HG03108 (cell line): ENCODE measurements around the gene SCARB1.

ENCODE experiments used
- ATAC-seq: cut with Tn5 transposase; IDR thresholded peaks from one replicate; pipeline ENCODE4 v1.9.1; 2021; ENCODE audit warnings: moderate library complexity; ENCODE audit not compliant: unreplicated experiment

SCARB1 gene

GRCh38 chr12:124844411-124845397, 19.0 kb downstream of the SCARB1 start:
- no peak for ATAC-seq

- ATAC-seq: no peak
Measured at GRCh38 chr12:124842800-124843510, 20.7 kb downstream of the SCARB1 start.

DNA sequence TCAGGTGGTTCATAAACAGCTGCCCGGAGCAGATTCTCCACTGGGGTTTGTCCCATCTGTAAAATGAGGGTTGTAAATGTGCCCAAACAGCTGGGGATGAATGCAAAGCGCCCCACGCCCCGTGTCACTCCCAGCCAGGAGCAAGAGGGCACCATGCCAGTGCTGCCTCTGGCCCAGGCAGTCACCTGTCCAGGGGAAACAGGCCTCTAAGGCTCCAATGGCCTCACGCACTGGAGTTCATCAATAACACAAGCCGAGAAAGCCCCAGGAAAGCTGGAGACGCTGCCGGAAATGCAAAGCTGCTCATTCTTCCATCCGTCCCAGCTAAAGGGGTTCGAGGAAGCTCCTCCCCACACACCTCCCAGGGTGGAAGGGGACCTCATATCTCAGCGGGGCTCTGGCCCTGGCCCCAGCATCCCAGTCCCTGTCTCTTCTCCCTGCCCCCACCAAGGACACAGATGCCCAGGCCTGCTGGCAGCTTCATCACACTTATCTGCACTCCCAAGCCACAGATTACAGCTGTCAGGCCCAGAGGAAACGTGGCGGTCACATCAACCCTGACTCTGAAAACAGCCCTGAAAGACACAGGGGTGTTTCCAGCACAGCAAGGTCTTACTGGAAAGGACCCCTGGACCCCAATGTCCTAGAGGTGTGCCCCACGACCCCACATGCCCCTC, 21.5 kb downstream of the SCARB1 start:
- ATAC-seq: no peak

DNA sequence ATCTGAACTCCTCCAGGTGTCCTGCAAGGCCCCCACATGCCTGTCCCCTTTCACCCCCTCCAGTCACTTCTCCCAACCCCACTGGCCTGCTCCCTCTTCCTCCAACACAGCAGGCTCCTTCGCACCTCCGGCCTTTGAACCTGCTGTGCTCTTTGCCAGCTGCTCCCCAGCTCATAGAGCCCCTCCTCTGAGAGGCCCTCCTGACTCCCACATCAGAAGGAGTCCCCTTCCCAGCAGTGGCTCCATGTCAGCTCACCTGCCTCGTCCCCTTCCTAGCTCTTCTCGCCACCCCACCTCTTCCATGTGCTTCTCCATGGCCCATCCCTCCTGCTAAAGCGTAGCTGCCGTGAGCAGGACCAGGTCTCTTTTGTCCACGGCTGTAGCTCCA, 22.1 kb downstream of the SCARB1 start:
- no peak for ATAC-seq

- ATAC-seq: no peak
Measured at GRCh38 chr12:124837958-124838803, 25.5 kb downstream of the SCARB1 start.

GRCh38 chr12:124837249-124837897, 26.3 kb downstream of the SCARB1 start:
- no peak for ATAC-seq

- ATAC-seq: no peak
Measured at GRCh38 chr12:124836759-124837158, 26.9 kb downstream of the SCARB1 start.

DNA sequence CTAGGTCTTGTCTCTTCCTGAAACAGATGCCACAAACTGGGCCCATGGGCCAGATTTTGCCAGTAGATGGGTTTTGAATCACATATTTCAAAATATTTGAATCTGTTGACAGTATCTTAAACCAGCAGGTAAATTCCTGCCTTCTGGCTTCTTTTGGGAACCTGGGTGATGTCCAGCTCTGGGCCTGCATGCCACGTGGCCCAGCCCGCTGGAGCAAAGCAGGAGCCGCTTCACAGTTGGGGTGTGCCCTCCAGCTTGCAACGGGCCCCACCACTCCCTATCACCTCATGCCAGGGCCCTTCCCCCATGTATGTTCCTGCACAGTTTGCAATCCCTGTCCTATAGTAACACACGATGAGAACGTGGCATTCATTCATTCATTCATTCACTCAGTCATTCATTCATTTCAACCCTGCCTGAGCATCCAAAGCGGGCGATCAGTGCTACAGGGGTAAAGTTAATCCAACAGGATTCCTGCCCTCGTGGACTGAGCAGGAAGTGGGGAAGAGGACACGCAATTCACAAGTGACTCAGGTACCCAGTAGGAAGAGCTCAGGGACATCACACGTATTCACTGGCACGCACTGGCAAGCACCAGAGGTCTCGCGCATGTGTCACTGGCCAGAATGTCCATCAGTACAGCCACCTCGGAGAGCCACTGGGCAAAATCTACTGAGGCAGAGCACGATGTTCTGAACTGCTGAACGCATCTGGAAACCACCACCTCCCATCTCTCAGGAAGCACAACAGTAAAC, 27.8 kb downstream of the SCARB1 start:
- no peak for ATAC-seq

DNA sequence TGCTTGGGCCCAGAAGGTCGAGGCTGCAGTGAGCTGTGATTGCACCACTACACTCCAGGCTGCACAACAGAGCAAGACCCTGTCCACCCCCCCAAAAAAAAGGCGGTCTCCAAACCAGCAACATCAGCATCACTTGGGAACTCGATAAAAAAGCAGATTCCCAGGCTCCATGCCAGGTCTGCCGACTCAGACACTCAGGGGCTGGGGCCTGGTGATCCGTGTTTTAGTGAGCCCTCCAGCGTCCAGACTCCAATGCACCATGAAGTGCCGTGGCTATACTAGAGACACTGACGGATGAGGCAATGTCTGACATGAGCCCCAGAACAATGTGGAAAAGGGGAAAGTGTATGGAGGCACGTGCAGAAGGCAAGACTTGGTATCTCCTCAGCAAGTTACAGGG, 28.8 kb downstream of the SCARB1 start:
- no peak for ATAC-seq

GRCh38 chr12:124833693-124834122, 30.0 kb downstream of the SCARB1 start:
- no peak for ATAC-seq

GRCh38 chr12:124832856-124833255, 30.8 kb downstream of the SCARB1 start:
- ATAC-seq: no peak

- no peak for ATAC-seq
Measured at GRCh38 chr12:124831590-124831989, 32.1 kb downstream of the SCARB1 start.

DNA sequence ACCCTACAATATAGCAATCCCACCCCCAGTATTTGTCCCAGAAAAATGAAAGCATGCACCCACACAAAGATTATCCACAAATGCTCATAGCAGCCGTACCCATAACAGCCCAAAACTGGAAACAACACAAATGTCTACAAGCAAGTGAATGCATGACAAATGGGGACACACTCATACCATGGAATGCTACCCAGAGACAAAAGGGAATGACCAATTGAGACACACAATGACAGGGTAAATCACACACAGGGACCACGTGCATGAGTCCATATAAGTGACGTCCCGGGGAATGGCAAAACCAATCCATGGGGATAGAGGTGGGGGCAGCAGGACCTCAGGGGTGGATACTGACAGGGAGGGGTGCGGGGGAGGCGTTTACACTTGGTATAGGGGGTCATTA, 33.4 kb downstream of the SCARB1 start:
- ATAC-seq: no peak

DNA sequence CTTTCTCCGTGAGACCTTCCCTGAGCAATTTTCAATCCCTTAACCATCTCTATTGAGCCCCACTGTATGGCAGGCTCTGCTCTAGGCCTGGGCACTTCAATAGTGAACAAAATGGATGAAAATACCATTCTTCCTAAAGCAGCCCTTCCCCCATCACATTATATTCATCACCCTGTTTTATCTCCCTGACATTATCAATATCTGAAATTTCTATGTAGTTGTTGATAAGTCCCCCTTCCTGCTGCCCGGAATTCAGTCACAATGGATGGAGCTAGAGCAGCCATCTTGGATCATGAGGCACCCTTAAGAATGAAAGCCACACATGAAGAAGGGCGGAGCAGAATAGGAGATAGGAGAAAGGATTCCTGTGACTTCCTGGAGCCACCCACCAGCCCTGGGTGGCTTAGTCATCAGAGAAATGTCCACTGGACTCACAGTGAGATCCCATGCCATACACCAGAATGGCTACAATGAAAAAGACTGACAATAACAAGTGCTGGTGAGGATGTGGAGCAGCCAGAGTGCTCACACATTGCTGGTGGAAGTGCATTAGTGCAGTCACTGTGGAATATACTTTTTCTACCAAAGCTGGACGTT, 33.9 kb downstream of the SCARB1 start:
- no peak for ATAC-seq

DNA sequence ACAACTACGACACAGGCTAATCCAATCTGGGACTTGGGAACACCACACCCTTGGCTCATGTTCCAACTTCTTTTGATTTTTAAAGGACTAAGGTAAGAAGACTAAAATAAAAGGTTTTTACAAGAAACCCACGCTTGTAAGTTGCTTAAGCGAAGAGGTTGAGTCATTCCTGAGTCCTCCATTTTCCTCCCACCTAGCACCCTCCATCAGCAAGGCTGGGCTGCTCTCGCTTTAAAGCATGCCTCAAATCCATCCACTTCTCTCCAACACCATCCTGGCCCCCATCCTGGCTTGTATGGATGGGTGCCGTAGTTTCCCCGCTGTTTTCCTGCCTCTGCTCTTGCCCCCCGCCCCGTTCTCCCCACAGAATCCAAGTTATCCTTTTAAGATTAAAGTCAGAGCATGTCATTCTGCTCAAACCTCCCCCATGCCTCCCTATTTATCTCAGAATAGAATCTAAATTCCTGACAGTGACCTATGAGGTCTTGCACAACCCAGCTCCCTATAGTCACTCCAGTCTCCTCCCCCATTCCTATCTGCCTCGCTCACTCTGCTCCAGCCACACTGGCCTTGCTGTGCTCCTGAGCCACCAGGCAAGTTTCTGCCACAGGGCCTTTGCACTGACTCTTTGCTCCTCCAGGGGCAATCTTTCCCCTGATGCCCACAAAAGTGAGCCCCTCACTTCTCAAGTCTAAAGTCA, 34.5 kb downstream of the SCARB1 start:
- ATAC-seq: no peak

GRCh38 chr12:124828264-124829007, 35.2 kb downstream of the SCARB1 start:
- no peak for ATAC-seq

GRCh38 chr12:124827588-124828184, 36.0 kb downstream of the SCARB1 start:
- peak; percentile 57 for ATAC-seq
